ENCODE measurements around the gene C5orf22.
"Not testable (repeated sequence)": the region's sequence is repeated elsewhere in the genome, so short reads cannot be mapped to it uniquely, and the experiment has no call there.

C5orf22 gene

DNA sequence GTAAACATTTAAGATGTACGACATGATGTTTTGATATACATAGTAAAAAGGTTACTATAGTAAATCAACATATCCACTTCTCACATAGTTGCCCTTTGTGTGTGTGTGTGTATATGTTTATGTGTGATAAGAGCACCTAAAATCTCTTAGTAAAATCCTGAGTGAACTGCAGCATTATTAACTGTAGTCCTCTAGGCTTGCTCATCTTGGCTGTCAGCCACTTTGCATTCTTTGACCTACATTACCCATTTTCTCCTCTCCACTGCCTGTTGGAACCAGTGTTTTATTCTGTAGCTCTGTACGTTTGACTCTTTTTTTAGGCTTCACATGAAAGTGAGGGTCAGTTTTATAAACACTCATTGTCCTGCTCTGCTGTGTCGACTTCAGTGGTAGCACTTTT is 24.4 kb downstream of the C5orf22 start:
- DNase-seq = no peak

DNA sequence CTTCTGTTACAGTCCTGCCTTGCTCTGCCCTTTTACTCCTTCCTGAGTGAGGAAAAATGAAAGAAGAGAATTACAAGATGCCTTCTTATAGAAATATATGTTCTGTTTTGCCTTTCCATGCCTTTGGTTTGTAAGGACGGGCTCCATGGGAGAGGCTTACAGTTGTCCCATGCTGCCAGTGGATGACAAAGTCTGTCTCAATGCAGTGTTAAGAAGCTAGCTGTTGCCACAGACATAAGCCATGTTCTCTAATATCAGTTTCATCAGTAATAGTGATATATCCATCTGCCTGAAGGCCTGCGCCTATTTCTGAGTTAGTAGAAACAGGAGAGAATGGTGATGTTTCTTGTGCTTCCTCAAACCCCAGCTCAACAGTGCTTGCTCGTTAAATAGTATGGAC is 27.8 kb downstream of the C5orf22 start:
- DNase-seq = no peak

- DNase-seq = no peak
Measured at GRCh38 chr5:31561946-31562345, 29.8 kb downstream of the C5orf22 start.

DNA sequence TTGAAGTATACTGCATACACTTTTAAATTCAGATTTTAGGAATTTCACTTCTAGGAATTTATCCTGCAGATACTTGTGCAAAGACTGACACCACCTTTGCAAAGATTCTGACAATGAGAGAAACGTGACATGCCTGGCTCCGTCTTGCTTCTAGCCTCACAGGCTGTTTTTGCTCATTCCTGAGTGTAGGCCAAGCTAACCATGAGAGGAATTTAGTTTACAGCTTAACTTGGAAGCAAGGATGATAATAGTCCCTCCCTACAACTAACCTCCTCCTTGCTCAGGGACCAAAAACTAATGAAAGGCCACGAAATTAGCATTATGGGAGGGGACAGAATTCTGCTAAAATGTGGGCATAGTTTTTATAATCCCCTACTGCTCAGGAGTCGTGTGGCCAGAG is 31.1 kb downstream of the C5orf22 start:
- DNase-seq = no peak

DNA sequence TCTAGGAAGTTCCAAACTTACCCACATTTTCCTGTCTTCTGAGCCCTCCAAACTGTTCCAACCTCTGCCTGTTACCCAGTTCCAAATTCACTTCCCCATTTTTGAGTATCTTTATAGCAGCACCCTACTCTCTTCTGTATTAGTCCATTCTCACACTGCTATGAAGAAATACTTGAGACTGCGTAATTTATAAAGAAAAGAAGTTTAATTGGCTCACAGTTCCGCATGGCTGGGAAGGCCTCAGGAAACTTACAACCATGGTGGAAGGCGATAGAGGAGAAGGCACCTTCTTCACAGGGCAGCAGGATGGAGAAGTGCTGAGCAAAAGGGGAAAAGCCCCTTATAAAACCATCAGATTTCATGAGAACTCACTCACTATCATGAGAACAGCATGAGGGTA is 34.3 kb downstream of the C5orf22 start:
- DNase-seq = not testable (repeated sequence)

DNA sequence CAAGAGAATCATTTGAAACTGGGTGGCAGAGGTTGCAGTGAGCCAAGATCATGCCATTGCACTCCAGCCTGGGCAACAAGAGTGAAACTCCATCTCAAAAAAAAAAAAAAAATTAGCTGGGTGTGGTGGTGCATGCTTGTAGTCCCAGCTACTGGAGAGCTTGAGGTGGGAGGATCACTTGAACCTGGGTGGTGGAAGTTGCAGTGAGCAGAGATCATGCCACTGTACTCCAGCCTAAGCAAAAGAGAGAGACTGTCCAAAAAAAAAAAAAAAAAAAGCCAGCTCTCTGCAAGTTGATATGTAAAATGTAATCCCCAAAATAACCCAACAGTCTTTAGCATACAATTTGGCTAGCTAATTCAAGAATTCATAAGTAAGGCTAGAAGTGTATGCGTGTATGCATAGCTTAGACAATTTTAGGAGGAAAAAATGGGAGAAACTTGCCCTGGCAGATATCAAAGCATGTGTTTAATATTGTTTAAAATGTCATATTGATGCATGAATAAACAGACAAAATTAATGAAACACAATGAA is 36.3 kb downstream of the C5orf22 start:
- no peak for DNase-seq

- DNase-seq = no peak
Measured at GRCh38 chr5:31569068-31569467, 37.0 kb downstream of the C5orf22 start.

DNA sequence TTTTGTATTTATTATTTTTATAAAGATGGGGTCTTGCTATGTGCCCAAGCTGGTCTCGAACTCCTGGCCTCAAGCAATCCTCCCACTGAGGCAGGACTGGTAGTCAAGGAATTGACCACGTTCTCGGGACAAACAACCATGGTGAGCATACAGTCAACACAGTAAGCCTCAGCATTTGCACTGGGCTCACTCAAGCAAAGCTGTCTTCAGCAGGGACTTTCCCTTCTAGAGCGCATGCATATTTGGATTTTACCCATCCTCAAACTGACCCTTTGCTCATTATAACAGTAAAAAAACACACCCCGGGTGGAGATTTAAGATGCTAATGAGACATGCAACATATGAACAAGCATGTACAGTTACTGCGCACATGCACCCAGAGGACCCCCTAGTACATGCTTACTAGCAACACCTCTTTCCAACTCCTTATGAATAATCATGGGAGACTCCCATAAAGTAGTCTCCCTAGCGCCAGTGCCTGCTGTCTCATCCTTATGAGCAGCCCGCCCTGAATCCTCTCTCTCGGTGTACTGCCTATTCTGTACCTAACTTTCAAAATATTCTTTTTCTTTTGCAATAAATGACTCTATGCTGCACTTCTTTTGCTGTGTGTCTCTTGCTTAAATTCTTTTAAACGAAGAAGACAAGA is 41.5 kb downstream of the C5orf22 start:
- DNase-seq = no peak

DNA sequence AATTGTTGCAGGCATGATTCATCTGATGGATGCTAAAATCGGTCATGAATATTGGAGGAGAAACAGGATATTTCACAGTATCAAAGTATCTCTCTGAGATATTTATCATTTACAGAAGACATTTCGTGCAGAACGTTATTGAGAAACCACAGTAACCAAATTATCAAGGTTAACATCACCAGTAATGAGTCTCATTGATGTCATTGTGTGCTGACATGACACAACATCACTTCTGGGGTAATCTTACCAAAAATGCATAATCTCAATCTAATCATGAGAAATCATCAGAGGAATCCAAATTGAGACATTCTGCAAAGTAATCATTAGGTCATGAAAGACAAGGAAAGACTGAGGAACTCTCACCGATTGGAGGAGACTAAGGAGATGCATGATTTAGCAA is 42.7 kb downstream of the C5orf22 start:
- no peak for DNase-seq

- no peak for DNase-seq
Measured at GRCh38 chr5:31577438-31577837, 45.3 kb downstream of the C5orf22 start.

DNA sequence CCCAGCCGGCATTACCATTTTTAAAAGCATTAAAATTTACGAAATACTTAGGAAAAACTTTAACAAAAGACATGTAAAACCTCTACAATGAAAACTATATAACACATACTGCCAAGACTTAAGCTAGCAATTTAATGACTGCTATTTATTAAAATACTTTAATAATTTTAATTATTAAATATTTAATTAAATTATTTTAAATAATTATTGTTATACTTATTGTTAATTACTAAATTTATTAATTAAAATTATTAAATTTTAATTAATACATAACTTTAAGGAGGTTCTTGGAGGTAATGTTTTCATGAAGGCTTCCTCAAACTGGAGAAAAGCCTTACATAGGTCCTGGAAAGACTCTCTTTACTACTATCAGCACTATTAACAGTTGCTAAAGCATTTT is 47.5 kb downstream of the C5orf22 start:
- DNase-seq = no peak

DNA sequence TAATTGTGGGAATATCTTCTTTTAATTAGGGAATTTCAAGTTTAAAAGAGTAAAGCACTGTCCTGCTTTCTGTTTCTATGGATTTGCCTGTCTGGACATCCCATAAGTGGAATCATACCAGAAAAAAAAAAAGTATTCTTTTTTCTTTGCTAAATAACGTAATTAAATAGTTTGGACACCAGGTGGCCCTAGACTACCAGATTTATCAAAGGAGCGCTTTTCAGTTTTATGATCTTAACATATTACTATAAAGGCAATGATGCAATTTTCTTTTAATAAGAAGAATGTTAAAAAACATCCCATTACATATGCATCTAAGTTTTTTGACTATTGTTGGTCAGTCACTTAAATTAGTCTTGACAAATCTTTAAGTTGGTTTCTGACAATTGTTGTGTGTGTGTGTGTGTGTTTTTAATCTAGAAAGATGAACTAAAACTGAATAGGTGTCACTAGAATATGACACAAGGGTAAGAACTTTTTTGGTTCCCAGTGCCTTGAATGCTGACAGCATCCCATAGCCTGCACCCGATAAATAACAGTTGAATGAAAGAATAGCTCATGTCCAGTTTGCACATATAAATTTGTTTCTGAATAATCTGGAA is 49.5 kb downstream of the C5orf22 start:
- DNase-seq = no peak

GRCh38 chr5:31583129-31583528 is 51.0 kb downstream of the C5orf22 start:
- DNase-seq = no peak

DNA sequence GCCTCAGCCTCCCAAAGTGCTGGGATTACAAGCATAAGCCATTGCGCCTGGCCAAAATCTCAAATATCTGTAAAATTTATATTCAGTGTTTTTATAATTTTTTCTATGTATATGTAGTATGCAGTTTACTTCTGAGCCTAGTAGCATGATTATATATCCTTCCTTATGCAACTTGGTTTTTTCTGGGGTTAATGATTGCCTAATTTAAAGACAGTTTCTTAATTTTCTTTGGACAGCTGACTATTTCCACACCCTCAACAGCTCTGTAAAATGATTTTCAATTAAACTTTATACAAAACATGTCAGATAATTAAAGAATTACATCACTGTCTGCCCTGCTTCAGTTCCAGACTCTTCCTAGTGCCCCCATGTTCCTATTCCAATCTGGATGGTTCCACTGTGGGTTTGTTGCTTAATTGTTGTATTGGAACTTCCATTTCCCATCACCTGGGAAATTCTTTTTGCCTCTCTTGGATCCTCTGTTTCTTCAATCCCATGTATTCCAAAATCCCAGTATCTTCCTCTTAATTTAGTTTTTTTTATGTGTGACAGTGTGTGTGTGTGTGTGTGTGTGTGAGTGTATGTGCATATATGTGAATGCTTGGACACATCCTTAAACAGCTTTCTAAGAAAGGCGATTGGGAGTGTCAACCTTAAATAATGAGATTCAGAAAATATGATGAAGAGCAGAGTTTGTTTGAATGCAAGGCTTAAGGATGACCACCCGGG is 53.2 kb downstream of the C5orf22 start:
- DNase-seq = no peak

- DNase-seq = no peak
Measured at GRCh38 chr5:31585895-31586270, 53.8 kb downstream of the C5orf22 start.

DNA sequence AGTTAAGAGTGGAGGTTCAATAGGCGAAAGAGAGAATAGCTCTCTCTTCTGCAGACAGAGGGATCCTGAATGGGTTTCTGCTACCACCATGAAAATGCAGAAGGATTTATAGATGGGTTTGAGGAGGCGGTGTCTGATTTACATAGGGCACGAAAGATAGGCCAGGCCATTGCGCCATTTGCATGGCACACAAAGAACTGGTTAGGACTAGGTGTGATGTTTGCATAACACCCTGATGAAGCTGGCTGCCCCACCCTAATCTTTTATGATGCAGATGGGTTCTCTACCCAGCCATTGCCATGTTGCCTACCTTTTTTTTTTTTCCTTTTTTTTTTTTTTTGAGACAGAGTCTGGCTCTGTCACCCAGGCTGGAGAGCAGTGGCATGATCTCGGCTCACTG is 55.4 kb downstream of the C5orf22 start:
- DNase-seq = no peak

- no peak for DNase-seq
Measured at GRCh38 chr5:31593665-31594064, 61.6 kb downstream of the C5orf22 start.

DNA sequence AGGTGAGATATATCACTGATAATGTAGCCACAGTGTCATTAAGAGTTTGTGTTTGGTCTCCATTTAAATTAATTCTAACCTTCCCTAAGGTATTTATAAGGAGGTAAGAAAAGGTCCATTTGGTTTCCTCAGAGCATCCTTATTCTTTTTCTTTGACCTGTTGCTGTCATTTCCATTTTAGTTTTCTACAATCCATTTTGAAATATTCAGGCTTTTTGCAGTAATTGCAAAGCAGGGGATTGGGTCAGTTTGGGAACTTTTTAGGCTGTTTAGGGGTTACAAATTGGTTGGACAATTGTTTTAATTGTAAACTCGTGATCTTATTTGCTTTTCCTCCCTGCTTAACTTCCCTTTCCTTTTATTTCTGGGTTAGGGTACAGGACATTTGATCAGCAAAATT is 64.3 kb downstream of the C5orf22 start:
- no peak for DNase-seq

DNA sequence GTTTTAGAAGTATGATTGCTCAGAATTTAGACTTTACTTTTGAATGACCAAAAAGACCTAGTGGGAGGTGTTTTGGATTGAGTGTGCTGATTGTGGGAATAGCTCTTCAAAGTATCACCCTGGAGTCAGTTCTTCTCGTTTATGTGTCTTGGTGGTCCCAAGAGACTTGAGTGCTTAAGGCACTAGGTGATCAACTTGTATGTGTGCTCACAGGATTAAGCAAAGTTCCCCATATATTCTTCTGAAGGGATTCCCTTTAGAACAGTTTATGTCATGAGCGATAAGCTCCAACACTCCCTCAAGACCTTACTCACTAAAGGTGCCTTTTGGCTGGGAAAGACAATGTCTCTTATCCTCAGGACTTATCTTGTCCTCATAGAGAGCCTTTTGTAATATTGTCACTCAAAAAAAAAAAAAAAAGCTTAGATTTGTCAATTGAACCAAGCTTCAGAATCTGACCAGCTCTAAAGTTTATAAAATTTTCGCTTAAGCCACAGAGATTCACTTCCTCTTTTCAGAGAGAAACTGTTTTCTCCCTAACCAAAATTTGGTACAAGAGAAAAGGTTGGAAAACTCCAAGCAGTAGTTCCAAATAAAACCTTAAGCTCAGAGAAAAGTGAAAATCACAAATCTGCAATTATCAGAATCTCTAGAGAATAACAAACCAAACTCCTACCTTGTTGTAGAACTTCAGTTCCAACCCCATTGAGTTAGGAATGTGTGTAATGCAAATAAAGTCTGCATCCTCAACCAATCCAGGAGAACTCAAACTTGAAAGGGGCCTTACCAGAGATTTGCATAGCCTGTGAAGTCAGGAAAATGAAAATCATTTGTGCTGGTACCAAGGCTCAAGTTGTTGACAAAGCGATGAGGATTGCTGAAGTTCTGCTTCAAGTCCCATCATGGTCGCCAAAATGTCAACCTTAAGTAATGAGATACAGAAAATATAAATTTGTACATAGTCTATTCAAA is 66.8 kb downstream of the C5orf22 start:
- DNase-seq = no peak

DNA sequence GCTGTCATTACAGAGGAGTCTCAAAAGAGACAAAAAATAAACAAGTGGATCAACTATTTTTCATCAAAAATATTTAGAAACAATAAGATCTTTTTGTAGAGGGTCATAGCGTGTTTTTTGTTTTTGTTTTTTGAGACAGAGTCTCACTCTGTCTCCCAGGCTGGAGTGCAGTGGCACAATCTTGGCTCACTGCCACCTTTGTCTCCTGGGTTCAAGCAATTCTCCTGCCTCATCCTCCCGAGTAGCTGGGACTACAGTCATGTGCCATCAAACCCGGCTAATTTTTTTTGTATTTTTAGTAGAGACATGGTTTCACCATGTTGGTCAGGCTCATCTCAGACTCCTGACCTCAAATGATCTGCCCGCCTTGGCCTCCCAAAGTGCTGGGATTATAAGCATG is 70.2 kb downstream of the C5orf22 start:
- DNase-seq = not testable (repeated sequence)

- no peak for DNase-seq
Measured at GRCh38 chr5:31604240-31604639, 72.1 kb downstream of the C5orf22 start.

- no peak for DNase-seq
Measured at GRCh38 chr5:31604644-31605043, 72.5 kb downstream of the C5orf22 start.
